ENCODE results near the gene SMARCA4.
"Not testable (repeated sequence)": the region's sequence is repeated elsewhere in the genome, so short reads cannot be mapped to it uniquely, and the experiment has no call there.

Gene SMARCA4

GRCh38 chr19:10976131-10976892 lies 15.5 kb downstream of the SMARCA4 start:
- DNase-seq (ENCODE audit: low read depth in 2 of 2), result no peak

- DNase-seq (ENCODE audit: low read depth in 2 of 2), result no peak
Measured at GRCh38 chr19:10977742-10978092, 16.9 kb downstream of the SMARCA4 start.

- DNase-seq (ENCODE audit: low read depth in 2 of 2), result no peak
Measured at GRCh38 chr19:10979951-10980381, 19.1 kb downstream of the SMARCA4 start.

- DNase-seq (ENCODE audit: low read depth in 2 of 2), result no peak
Measured at GRCh38 chr19:10981252-10981895, 20.5 kb downstream of the SMARCA4 start.

- DNase-seq (ENCODE audit: low read depth in 2 of 2), result no peak
Measured at GRCh38 chr19:10983026-10983425, 22.2 kb downstream of the SMARCA4 start.

GRCh38 chr19:10984166-10984735 lies 23.4 kb downstream of the SMARCA4 start:
- no peak for DNase-seq (ENCODE audit: low read depth in 2 of 2)

GRCh38 chr19:10985502-10985901 lies 24.7 kb downstream of the SMARCA4 start:
- no peak for DNase-seq (ENCODE audit: low read depth in 2 of 2)

GRCh38 chr19:10986301-10987127 lies 25.7 kb downstream of the SMARCA4 start:
- DNase-seq (ENCODE audit: low read depth in 2 of 2), result no peak

- DNase-seq (ENCODE audit: low read depth in 2 of 2), result no peak
Measured at GRCh38 chr19:10987571-10988297, 26.9 kb downstream of the SMARCA4 start.

GRCh38 chr19:10988380-10988779 lies 27.6 kb downstream of the SMARCA4 start:
- no peak for DNase-seq (ENCODE audit: low read depth in 2 of 2)

- DNase-seq (ENCODE audit: low read depth in 2 of 2), result no peak
Measured at GRCh38 chr19:10988921-10989320, 28.1 kb downstream of the SMARCA4 start.

- no peak for DNase-seq (ENCODE audit: low read depth in 2 of 2)
Measured at GRCh38 chr19:10991076-10991475, 30.2 kb downstream of the SMARCA4 start.

- no peak for DNase-seq (ENCODE audit: low read depth in 2 of 2)
Measured at GRCh38 chr19:10991521-10992081, 30.8 kb downstream of the SMARCA4 start.

GRCh38 chr19:10992174-10992573 lies 31.3 kb downstream of the SMARCA4 start:
- not testable (repeated sequence) for DNase-seq (ENCODE audit: low read depth in 2 of 2)

- no peak for DNase-seq (ENCODE audit: low read depth in 2 of 2)
Measured at GRCh38 chr19:10995926-10996600, 35.2 kb downstream of the SMARCA4 start.

GRCh38 chr19:10998045-10998533 lies 37.3 kb downstream of the SMARCA4 start:
- no peak for DNase-seq (ENCODE audit: low read depth in 2 of 2)

GRCh38 chr19:10998666-10999065 lies 37.8 kb downstream of the SMARCA4 start:
- no peak for DNase-seq (ENCODE audit: low read depth in 2 of 2)

GRCh38 chr19:11005521-11005920 lies 44.7 kb downstream of the SMARCA4 start:
- DNase-seq (ENCODE audit: low read depth in 2 of 2), result no peak

GRCh38 chr19:11007385-11007784 lies 46.6 kb downstream of the SMARCA4 start:
- no peak for DNase-seq (ENCODE audit: low read depth in 2 of 2)

- no peak for DNase-seq (ENCODE audit: low read depth in 2 of 2)
Measured at GRCh38 chr19:11007962-11008532, 47.2 kb downstream of the SMARCA4 start.
